ENCODE results near the gene XXYLT1. TPM values are rescaled to one million over a fixed set of nuclear protein-coding genes. Genes with fewer than 3 reads are reported as not detected.

XXYLT1 gene
- total RNA-seq, 1 donor from 2014 or later: 93.1 TPM

GRCh38 chr3:195139091-195139875 lies 131.7 kb downstream of the XXYLT1 start:
- no peak for DNase-seq (ENCODE audit: extremely low read depth, low read depth, low spot score)

GRCh38 chr3:195137638-195138588 lies 133.0 kb downstream of the XXYLT1 start:
- DNase-seq (ENCODE audit: extremely low read depth, low read depth, low spot score): no peak

- no peak for DNase-seq (ENCODE audit: extremely low read depth, low read depth, low spot score)
Measured at GRCh38 chr3:195135917-195136316, 135.0 kb downstream of the XXYLT1 start.

GRCh38 chr3:195134431-195134830 lies 136.5 kb downstream of the XXYLT1 start:
- no peak for DNase-seq (ENCODE audit: extremely low read depth, low read depth, low spot score)

GRCh38 chr3:195133462-195133861 lies 137.5 kb downstream of the XXYLT1 start:
- no peak for DNase-seq (ENCODE audit: extremely low read depth, low read depth, low spot score)

GRCh38 chr3:195133013-195133412 lies 137.9 kb downstream of the XXYLT1 start:
- no peak for DNase-seq (ENCODE audit: extremely low read depth, low read depth, low spot score)

GRCh38 chr3:195131176-195131575 lies 139.8 kb downstream of the XXYLT1 start:
- DNase-seq (ENCODE audit: extremely low read depth, low read depth, low spot score): no peak

- DNase-seq (ENCODE audit: extremely low read depth, low read depth, low spot score): no peak
Measured at GRCh38 chr3:195129644-195130492, 141.1 kb downstream of the XXYLT1 start.

- no peak for DNase-seq (ENCODE audit: extremely low read depth, low read depth, low spot score)
Measured at GRCh38 chr3:195129072-195129643, 141.8 kb downstream of the XXYLT1 start.

- DNase-seq (ENCODE audit: extremely low read depth, low read depth, low spot score): no peak
Measured at GRCh38 chr3:195128255-195129071, 142.5 kb downstream of the XXYLT1 start.

GRCh38 chr3:195126056-195126605 lies 144.8 kb downstream of the XXYLT1 start:
- no peak for DNase-seq (ENCODE audit: extremely low read depth, low read depth, low spot score)

- DNase-seq (ENCODE audit: extremely low read depth, low read depth, low spot score): no peak
Measured at GRCh38 chr3:195125646-195126045, 145.3 kb downstream of the XXYLT1 start.

GRCh38 chr3:195124378-195124992 lies 146.5 kb downstream of the XXYLT1 start:
- DNase-seq (ENCODE audit: extremely low read depth, low read depth, low spot score): no peak

GRCh38 chr3:195123281-195123691 lies 147.7 kb downstream of the XXYLT1 start:
- no peak for DNase-seq (ENCODE audit: extremely low read depth, low read depth, low spot score)

GRCh38 chr3:195122261-195122660 lies 148.7 kb downstream of the XXYLT1 start:
- no peak for DNase-seq (ENCODE audit: extremely low read depth, low read depth, low spot score)

- DNase-seq (ENCODE audit: extremely low read depth, low read depth, low spot score): no peak
Measured at GRCh38 chr3:195120267-195120601, 150.7 kb downstream of the XXYLT1 start.

GRCh38 chr3:195119461-195120266 lies 151.3 kb downstream of the XXYLT1 start:
- DNase-seq (ENCODE audit: extremely low read depth, low read depth, low spot score): peak; percentile 88

- no peak for DNase-seq (ENCODE audit: extremely low read depth, low read depth, low spot score)
Measured at GRCh38 chr3:195118671-195119070, 152.3 kb downstream of the XXYLT1 start.
